Measurements from ENCODE around the gene EVA1A. TPM values are rescaled to one million over a fixed set of nuclear protein-coding genes. Genes with fewer than 3 reads are reported as not detected.

The EVA1A gene
- total RNA-seq, 1 experiment from 2014 or later = 0.21 TPM

- DNase-seq (ENCODE audit: low read depth, low spot score) (no peak), ATAC-seq (no peak)
- Histone ChIP-seq H3K36me3 (ENCODE audit: control insufficient read depth, insufficient read depth, low read length) (no peaks in the 10 kb centered on the region), H3K4me3 (ENCODE audit: low read depth in 2 of 2, low read length in 2 of 2) (no peak overlapping the region; a peak in 1 of 4 replicates), H3K4me1 (ENCODE audit: control insufficient read depth, insufficient read depth, low read length) (no peaks in the 10 kb centered on the region), H3K9me3 (ENCODE audit: control insufficient read depth, insufficient read depth, low read depth, low read length) (no peaks in the 10 kb centered on the region), H3K27ac (ENCODE audit: low read length) (no peak overlapping the region), H3K27me3 (ENCODE audit: control insufficient read depth, insufficient read depth, low read length) (peaks cover 43% of the 10 kb centered on the region)
- in situ Hi-C loops (cut with HindIII; ENCODE audit: low pct_unique_long_range_greater_than_20kb, low sequenced_read_pairs) = no loop called here
- ChIA-PET POLR2A (no interaction called here), CTCF (interaction anchor here (0.5 to 0.6 kb wide), 2 partner anchors 66 to 99 kb away, joined by 3 read pairs; no protein-coding TSS in a partner anchor)
- TF ChIP-seq, protein P1, sequence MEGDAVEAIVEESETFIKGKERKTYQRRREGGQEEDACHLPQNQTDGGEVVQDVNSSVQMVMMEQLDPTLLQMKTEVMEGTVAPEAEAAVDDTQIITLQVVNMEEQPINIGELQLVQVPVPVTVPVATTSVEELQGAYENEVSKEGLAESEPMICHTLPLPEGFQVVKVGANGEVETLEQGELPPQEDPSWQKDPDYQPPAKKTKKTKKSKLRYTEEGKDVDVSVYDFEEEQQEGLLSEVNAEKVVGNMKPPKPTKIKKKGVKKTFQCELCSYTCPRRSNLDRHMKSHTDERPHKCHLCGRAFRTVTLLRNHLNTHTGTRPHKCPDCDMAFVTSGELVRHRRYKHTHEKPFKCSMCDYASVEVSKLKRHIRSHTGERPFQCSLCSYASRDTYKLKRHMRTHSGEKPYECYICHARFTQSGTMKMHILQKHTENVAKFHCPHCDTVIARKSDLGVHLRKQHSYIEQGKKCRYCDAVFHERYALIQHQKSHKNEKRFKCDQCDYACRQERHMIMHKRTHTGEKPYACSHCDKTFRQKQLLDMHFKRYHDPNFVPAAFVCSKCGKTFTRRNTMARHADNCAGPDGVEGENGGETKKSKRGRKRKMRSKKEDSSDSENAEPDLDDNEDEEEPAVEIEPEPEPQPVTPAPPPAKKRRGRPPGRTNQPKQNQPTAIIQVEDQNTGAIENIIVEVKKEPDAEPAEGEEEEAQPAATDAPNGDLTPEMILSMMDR (IDR thresholded peaks at IDR 0.05) = no peak
- no peak for TF ChIP-seq POLR2AphosphoS5 (IDR thresholded peaks at IDR 0.05; ENCODE audit: low read depth, low read length)
- TF ChIP-seq TCF7L2 (IDR thresholded peaks at IDR 0.05; ENCODE audit: low read depth, low read length) = no peak
- TF ChIP-seq, protein P2, sequence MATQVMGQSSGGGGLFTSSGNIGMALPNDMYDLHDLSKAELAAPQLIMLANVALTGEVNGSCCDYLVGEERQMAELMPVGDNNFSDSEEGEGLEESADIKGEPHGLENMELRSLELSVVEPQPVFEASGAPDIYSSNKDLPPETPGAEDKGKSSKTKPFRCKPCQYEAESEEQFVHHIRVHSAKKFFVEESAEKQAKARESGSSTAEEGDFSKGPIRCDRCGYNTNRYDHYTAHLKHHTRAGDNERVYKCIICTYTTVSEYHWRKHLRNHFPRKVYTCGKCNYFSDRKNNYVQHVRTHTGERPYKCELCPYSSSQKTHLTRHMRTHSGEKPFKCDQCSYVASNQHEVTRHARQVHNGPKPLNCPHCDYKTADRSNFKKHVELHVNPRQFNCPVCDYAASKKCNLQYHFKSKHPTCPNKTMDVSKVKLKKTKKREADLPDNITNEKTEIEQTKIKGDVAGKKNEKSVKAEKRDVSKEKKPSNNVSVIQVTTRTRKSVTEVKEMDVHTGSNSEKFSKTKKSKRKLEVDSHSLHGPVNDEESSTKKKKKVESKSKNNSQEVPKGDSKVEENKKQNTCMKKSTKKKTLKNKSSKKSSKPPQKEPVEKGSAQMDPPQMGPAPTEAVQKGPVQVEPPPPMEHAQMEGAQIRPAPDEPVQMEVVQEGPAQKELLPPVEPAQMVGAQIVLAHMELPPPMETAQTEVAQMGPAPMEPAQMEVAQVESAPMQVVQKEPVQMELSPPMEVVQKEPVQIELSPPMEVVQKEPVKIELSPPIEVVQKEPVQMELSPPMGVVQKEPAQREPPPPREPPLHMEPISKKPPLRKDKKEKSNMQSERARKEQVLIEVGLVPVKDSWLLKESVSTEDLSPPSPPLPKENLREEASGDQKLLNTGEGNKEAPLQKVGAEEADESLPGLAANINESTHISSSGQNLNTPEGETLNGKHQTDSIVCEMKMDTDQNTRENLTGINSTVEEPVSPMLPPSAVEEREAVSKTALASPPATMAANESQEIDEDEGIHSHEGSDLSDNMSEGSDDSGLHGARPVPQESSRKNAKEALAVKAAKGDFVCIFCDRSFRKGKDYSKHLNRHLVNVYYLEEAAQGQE (IDR thresholded peaks at IDR 0.05; ENCODE audit: insufficient read depth in 1 of 2, low read depth in 2 of 2, low read length in 1 of 2) = no peak
- TF ChIP-seq SIN3A (IDR thresholded peaks at IDR 0.05; ENCODE audit: borderline replicate concordance, insufficient read depth, low read depth, low read length) = no peak
- intact Hi-C loops (cut with micrococcal nuclease; ENCODE audit: unreplicated experiment) = no loop called here
- no TSS peak for BruUV-seq (replicated peaks)
These were observed 1.1 kb upstream of the EVA1A start for GRCh38 chr2:75561566-75562512.

DNA sequence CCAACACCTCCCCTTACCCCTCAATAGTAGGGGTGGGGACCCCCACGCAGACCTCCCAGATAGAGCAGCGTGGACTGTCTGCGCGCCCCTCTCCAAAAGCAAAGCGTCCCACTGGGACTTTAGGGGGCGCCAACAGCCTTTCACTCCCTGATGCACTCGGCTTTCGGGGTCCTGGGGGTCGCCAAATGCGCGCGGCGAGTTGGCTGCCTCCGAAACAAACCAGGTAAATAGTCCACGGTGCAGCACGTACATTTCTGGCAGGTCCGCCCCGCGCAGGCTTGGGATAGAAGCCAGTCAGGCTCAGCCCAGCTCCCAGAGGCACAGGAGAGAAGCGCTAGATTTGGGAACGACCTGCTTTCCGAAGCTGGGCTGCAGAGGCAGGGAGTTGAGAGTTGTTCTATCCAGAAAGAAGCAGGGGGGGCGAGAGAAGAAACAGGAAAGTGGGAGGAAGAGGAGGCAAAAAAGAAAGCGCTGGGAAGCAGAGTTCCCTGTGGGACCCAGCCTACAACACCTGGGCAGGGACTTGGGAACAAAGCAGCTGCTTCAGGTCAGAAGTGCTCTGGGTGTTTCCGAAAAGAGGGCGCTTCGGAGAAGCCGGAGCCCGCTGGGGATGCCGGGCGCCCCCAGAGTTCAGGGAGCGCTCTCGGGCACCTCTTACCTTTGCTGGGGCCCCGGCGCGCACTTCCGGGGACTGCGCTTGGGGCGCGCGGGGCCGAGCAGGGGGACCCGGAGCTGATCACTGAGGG, 544 bp downstream of the EVA1A start:
- ATAC-seq (peak; percentile 64), DNase-seq (ENCODE audit: low read depth, low spot score) (no peak)
- POLR2A ChIA-PET = no interaction called here
- CTCF ChIA-PET = no interaction called here
- Histone ChIP-seq H3K36me3 (ENCODE audit: control insufficient read depth, insufficient read depth, low read length) (no peaks in the 10 kb centered on the region), H3K9me3 (ENCODE audit: control insufficient read depth, insufficient read depth, low read depth, low read length) (no peaks in the 10 kb centered on the region), H3K27ac (ENCODE audit: low read length) (no peak overlapping the region), H3K4me1 (ENCODE audit: control insufficient read depth, insufficient read depth, low read length) (no peaks in the 10 kb centered on the region), H3K27me3 (ENCODE audit: control insufficient read depth, insufficient read depth, low read length) (peaks cover 35% of the 10 kb centered on the region), H3K4me3 (ENCODE audit: low read depth in 2 of 2, low read length in 2 of 2) (peak overlapping the region; percentile 44)
- no TSS peak for BruUV-seq (replicated peaks)
- intact Hi-C loops (cut with micrococcal nuclease; ENCODE audit: unreplicated experiment) = no loop called here
- TF ChIP-seq, protein P1 (IDR thresholded peaks at IDR 0.05) = peak; percentile 29
- TF ChIP-seq POLR2AphosphoS5 (IDR thresholded peaks at IDR 0.05; ENCODE audit: low read depth, low read length) = no peak
- in situ Hi-C loops (cut with HindIII; ENCODE audit: low pct_unique_long_range_greater_than_20kb, low sequenced_read_pairs) = no loop called here

All from Panc1 (cell line).